NCI-H82 (cell line): ENCODE measurements around the gene IL1RAPL2.

ENCODE experiments used
- DNase-seq: peaks from one replicate; lab custom pipeline; 2025; lab: John Stamatoyannopoulos, UW

Gene IL1RAPL2

DNA sequence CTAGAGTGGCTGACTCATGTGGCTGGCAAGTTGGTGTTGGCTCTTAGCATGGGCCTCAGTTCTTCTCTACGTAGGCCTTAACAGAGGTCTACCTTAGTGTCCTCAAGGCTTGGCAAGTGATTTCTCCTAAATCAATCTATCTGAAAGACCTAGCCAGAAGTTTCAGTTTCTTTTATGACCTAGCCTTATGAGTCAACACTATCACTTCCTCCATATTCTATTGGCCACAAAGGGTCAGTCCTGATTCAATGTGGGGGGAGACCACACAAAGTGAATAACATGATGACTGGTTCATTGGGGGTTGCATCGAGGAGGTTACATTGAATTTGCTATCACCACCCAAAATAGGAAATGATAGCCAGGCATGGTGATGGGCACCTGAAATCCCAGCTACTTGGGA is 1250.5 kb downstream of the IL1RAPL2 start:
- DNase-seq: no peak
